HG02938 (cell line): ENCODE results near the gene MAP7D2.

Experiments
- ATAC-seq: cut with Tn5 transposase; IDR thresholded peaks from one replicate; pipeline ENCODE4 v1.9.1; 2021; ENCODE audit warnings: mild to moderate bottlenecking, moderate library complexity; ENCODE audit not compliant: unreplicated experiment

The MAP7D2 gene

GRCh38 chrX:19975845-19976244, 140.9 kb downstream of the MAP7D2 start:
- ATAC-seq = no peak

GRCh38 chrX:19972984-19973383, 143.7 kb downstream of the MAP7D2 start:
- ATAC-seq = no peak

GRCh38 chrX:19968276-19968675, 148.4 kb downstream of the MAP7D2 start:
- ATAC-seq = no peak

- ATAC-seq = no peak
Observed at GRCh38 chrX:19966056-19966455, 150.7 kb downstream of the MAP7D2 start.

GRCh38 chrX:19964017-19964710, 152.5 kb downstream of the MAP7D2 start:
- peak; percentile 79 for ATAC-seq

- ATAC-seq = no peak
Observed at GRCh38 chrX:19960913-19961312, 155.8 kb downstream of the MAP7D2 start.

GRCh38 chrX:19958552-19959486, 157.9 kb downstream of the MAP7D2 start:
- ATAC-seq = no peak

- no peak for ATAC-seq
Observed at GRCh38 chrX:19956923-19957322, 159.8 kb downstream of the MAP7D2 start.
